NB4 (cell line): ENCODE results near the gene DYSF.

Experiments
- DNase-seq: peaks from one replicate; pipeline ENCODE4 v3.0.0; 2010; ENCODE audit warnings: low read depth
- H3K4me3 ChIP-seq: one replicate; pipeline ENCODE4 v1.5.1; 2011; ENCODE audit warnings: mild to moderate bottlenecking, low read depth, low read length, moderate library complexity
- CTCF ChIP-seq: IDR thresholded peaks from one replicate; pipeline ENCODE4 v1.5.1; 2012; ENCODE audit warnings: low read depth, low read length
- MAX ChIP-seq: IDR thresholded peaks from 2 replicates; pipeline ENCODE4 v1.6.1; 2011; ENCODE audit warnings: low read depth, low read length
- MYC ChIP-seq: IDR thresholded peaks from 2 replicates; pipeline ENCODE4 v1.6.1; 2011; ENCODE audit warnings: low read depth, low read length
- POLR2A ChIP-seq: IDR thresholded peaks from 2 replicates; pipeline ENCODE4 v1.6.1; 2011; ENCODE audit warnings: mild to moderate bottlenecking; ENCODE audit not compliant: insufficient read length; ENCODE audit errors: extremely low read depth

Gene DYSF

GRCh38 chr2:71552861-71553301 is 99.5 kb downstream of the DYSF start:
- DNase-seq = no peak
- TF ChIP-seq MAX = no peak
- TF ChIP-seq MYC = no peak
- TF ChIP-seq CTCF = no peak
- TF ChIP-seq POLR2A = no peak
- H3K4me3 ChIP-seq = no peak overlapping the region

- no peak for TF ChIP-seq CTCF
- no peak for TF ChIP-seq MYC
- no peak for TF ChIP-seq POLR2A
- no peak for TF ChIP-seq MAX
- DNase-seq = no peak
- H3K4me3 ChIP-seq = no peak overlapping the region
These were observed 100.8 kb downstream of the DYSF start for GRCh38 chr2:71554028-71554705.

GRCh38 chr2:71554706-71555056 is 101.3 kb downstream of the DYSF start:
- no peak for DNase-seq

GRCh38 chr2:71555798-71556454 is 102.6 kb downstream of the DYSF start:
- no peak for DNase-seq
- no peak overlapping the region for H3K4me3 ChIP-seq
- no peak for TF ChIP-seq MYC
- TF ChIP-seq POLR2A = no peak
- TF ChIP-seq CTCF = no peak
- no peak for TF ChIP-seq MAX

More at GRCh38 chr2:71554706-71555056, 101.3 kb downstream of the DYSF start:
- TF ChIP-seq CTCF = no peak
- no peak for TF ChIP-seq POLR2A
- no peak for TF ChIP-seq MYC
- TF ChIP-seq MAX = no peak
- H3K4me3 ChIP-seq = no peak overlapping the region

GRCh38 chr2:71556692-71557250 is 103.4 kb downstream of the DYSF start:
- TF ChIP-seq POLR2A = no peak
- no peak for TF ChIP-seq MAX
- no peak for TF ChIP-seq CTCF
- TF ChIP-seq MYC = no peak
- DNase-seq = no peak
- no peak overlapping the region for H3K4me3 ChIP-seq
